Gastrocnemius medialis (tissue), 4 donors: ENCODE measurements around the gene KLHL6.

Experiments used
- POLR2A ChIP-seq, 2 donors: fragments of 450-650 bp; IDR thresholded peaks; one replicate each; pipeline ENCODE4 v1.6.1; 2017; ENCODE audit warnings: antibody characterized with exemption in 2 of 2, mild to moderate bottlenecking in 2 of 2, moderate library complexity in 2 of 2
- TF ChIP-seq, protein P1 (sequence below), 5 experiments: fragments of 450-650 bp in 3 of 5; fragments of 200-600 bp in 2 of 5; sonication (generic) in 2 of 5; IDR thresholded peaks in 4 of 5; conservative IDR thresholded peaks in 1 of 5; 1 replicate in 4 of 5; 2 replicates in 1 of 5; pipeline ENCODE4 v1.5.1; 2016 to 2019; ENCODE audit warnings: antibody characterized with exemption in 5 of 5, mild to moderate bottlenecking in 3 of 5, moderate library complexity in 3 of 5

DNA sequence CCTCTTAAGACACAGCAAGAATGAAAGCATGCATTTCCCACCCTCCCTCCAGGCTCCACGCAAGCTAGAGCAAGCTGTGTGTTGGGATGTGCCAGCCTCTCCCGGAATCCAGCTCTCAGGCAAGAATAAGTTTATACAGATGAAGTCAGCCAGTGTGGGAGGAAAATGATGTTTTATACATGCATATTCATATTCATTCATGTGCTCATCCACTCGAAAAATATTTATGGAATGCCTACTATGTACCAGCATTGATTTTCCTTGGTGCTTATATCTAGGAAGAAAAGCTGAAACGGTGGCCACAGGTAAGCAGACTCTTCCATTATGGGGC lies 62.7 kb downstream of the KLHL6 start:
- TF ChIP-seq, protein P1, sequence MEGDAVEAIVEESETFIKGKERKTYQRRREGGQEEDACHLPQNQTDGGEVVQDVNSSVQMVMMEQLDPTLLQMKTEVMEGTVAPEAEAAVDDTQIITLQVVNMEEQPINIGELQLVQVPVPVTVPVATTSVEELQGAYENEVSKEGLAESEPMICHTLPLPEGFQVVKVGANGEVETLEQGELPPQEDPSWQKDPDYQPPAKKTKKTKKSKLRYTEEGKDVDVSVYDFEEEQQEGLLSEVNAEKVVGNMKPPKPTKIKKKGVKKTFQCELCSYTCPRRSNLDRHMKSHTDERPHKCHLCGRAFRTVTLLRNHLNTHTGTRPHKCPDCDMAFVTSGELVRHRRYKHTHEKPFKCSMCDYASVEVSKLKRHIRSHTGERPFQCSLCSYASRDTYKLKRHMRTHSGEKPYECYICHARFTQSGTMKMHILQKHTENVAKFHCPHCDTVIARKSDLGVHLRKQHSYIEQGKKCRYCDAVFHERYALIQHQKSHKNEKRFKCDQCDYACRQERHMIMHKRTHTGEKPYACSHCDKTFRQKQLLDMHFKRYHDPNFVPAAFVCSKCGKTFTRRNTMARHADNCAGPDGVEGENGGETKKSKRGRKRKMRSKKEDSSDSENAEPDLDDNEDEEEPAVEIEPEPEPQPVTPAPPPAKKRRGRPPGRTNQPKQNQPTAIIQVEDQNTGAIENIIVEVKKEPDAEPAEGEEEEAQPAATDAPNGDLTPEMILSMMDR (IDR thresholded peaks at IDR 0.05 in 4 of 5, conservative IDR thresholded peaks at IDR 0.05 in 1 of 5) = no peak
- no peak for TF ChIP-seq POLR2A (IDR thresholded peaks at IDR 0.05)
